ENCODE results near the gene EFCAB6. TPM values are rescaled to one million over a fixed set of nuclear protein-coding genes. Genes with fewer than 3 reads are reported as not detected.

EFCAB6 gene
- total and polyA plus RNA-seq, 2 donors (not counting 3 experiments of a cell fraction or from before 2014, with no cell fraction given): 0.07 to 0.31 TPM

DNA sequence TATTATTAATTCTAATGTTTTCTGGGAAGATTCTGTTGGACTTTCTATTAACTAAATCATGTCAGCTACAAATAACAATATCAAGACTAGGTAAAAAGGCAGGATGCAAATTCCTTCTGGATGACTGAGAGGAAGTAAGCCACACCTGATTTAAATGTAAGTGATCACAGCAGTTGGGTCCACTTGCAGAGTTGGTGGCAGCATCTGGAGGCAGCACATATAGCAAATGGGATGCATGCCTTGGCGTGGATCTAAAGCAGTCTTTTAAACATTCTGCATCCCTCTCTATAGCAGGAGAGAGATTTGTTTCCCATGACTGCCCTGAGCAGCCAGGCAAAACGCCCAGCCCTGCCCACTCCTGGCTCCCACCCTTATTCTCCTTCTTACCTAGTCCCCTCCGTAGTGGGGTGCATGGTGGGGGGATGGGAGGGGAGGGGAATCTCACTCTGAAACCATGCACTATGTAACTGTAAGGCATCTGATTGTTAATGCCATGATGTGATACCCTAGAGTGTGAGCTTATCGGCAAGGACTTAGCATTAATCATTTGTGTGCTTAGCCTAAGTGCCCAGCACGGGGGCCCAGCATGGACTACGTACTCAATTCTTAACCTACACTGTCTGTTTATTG, 130.3 kb downstream of the EFCAB6 start:
- H2AFZ ChIP-seq (ENCODE audit: low read depth, low read length): no peak overlapping the region
- BruUV-seq (replicated peaks): no TSS peak
- H3K9me3 ChIP-seq (replicated peaks; ENCODE audit: control insufficient read depth, insufficient read depth, low read length): no peaks in the 10 kb centered on the region
- no peak overlapping the region for H3K4me2 ChIP-seq (ENCODE audit: insufficient read depth, low read length)
- CTCF ChIA-PET: no interaction called here
- dilution Hi-C loops (cut with MboI; ENCODE audit: extremely low pct_ligation_motif_present, low sequenced_read_pairs): no loop called here
- H3K27me3 ChIP-seq (ENCODE audit: control insufficient read depth in 2 of 2, insufficient read depth in 2 of 2, low read length in 2 of 2): no peaks in the 10 kb centered on the region
- H3K27ac ChIP-seq (ENCODE audit: insufficient read depth, low read depth, low read length): no peak overlapping the region
- no peak overlapping the region for H3K4me3 ChIP-seq (replicated peaks in 1 of 3; ENCODE audit: insufficient read depth in 1 of 3, low read depth in 1 of 3, low read length in 3 of 3)
- FAIRE-seq: no peak
- intact Hi-C loops (cut with micrococcal nuclease): no loop called here
- no peaks in the 10 kb centered on the region for H3K79me2 ChIP-seq (ENCODE audit: control insufficient read depth, insufficient read depth, low read length)
- H3K9me1 ChIP-seq (replicated peaks; ENCODE audit: control insufficient read depth, extremely low read depth, insufficient read depth, low read length): no peaks in the 10 kb centered on the region
- POLR2A ChIA-PET: no interaction called here
- H4K20me1 ChIP-seq (replicated peaks; ENCODE audit: control insufficient read depth, extremely low read depth, insufficient read depth, low read length): no peaks in the 10 kb centered on the region
- no peak overlapping the region for H3K9ac ChIP-seq (replicated peaks; ENCODE audit: extremely low read depth, insufficient read depth, low read length)
- no peaks in the 10 kb centered on the region for H3K4me1 ChIP-seq (ENCODE audit: control insufficient read depth, extremely low read depth, insufficient read depth, low read length)
- no peak for DNase-seq (ENCODE audit: low read depth, low spot score)
- H3K36me3 ChIP-seq (ENCODE audit: control insufficient read depth in 2 of 2, extremely low read depth in 1 of 2, insufficient read depth in 2 of 2, low read length in 2 of 2): no peaks in the 10 kb centered on the region
- TF ChIP-seq JUN (IDR thresholded peaks at IDR 0.05; ENCODE audit: borderline replicate concordance, insufficient read depth, insufficient read length, low read depth) (no peak), POLR2AphosphoS5 (IDR thresholded peaks at IDR 0.05; ENCODE audit: insufficient read depth, low read depth, low read length) (no peak), MYC (IDR thresholded peaks at IDR 0.05; ENCODE audit: low read depth, low read length) (no peak), GATA2 (IDR thresholded peaks at IDR 0.05; ENCODE audit: insufficient read depth, insufficient read length, low read depth, low read length) (no peak), FOS (IDR thresholded peaks at IDR 0.05; ENCODE audit: borderline replicate concordance, insufficient read depth, low read length) (no peak), EZH2 (IDR thresholded peaks at IDR 0.05; ENCODE audit: borderline replicate concordance, low read depth, low read length, severe bottlenecking) (no peak), POLR2A (IDR thresholded peaks at IDR 0.05; ENCODE audit: low read depth, low read length) (no peak)
- TF ChIP-seq, protein P1, sequence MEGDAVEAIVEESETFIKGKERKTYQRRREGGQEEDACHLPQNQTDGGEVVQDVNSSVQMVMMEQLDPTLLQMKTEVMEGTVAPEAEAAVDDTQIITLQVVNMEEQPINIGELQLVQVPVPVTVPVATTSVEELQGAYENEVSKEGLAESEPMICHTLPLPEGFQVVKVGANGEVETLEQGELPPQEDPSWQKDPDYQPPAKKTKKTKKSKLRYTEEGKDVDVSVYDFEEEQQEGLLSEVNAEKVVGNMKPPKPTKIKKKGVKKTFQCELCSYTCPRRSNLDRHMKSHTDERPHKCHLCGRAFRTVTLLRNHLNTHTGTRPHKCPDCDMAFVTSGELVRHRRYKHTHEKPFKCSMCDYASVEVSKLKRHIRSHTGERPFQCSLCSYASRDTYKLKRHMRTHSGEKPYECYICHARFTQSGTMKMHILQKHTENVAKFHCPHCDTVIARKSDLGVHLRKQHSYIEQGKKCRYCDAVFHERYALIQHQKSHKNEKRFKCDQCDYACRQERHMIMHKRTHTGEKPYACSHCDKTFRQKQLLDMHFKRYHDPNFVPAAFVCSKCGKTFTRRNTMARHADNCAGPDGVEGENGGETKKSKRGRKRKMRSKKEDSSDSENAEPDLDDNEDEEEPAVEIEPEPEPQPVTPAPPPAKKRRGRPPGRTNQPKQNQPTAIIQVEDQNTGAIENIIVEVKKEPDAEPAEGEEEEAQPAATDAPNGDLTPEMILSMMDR (IDR thresholded peaks at IDR 0.05; ENCODE audit: extremely low read depth in 1 of 2, insufficient read depth in 1 of 2, low read depth in 1 of 2, low read length in 2 of 2): no peak
- TF ChIP-seq, protein P2, sequence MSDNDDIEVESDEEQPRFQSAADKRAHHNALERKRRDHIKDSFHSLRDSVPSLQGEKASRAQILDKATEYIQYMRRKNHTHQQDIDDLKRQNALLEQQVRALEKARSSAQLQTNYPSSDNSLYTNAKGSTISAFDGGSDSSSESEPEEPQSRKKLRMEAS (IDR thresholded peaks at IDR 0.05; ENCODE audit: insufficient read depth, insufficient read length): no peak

All from endothelial cell of umbilical vein (primary cell).